Measurements from ENCODE around the gene OGT.

Gene OGT

GRCh38 chrX:71623714-71624113, 90.8 kb downstream of the OGT start:
- DNase-seq (ENCODE audit: low read depth in 1 of 2, low spot score in 1 of 2) = no peak
- no peak for TF ChIP-seq GABPA (IDR thresholded peaks at IDR 0.05; ENCODE audit: low read depth)
- TF ChIP-seq POLR2AphosphoS5 (IDR thresholded peaks at IDR 0.05; ENCODE audit: low read depth) = no peak
- H3K4me3 ChIP-seq (replicated peaks; ENCODE audit: insufficient read depth, low read length) = no peak overlapping the region
- no peak overlapping the region; the same call in 1 of the 2 replicates for H3K27ac ChIP-seq (replicated peaks)
- H3K27me3 ChIP-seq (ENCODE audit: insufficient read depth, poor library complexity, severe bottlenecking) = no peaks in the 10 kb centered on the region

GRCh38 chrX:71625471-71625870, 92.6 kb downstream of the OGT start:
- Histone ChIP-seq H3K27ac (replicated peaks) (no peak overlapping the region), H3K27me3 (ENCODE audit: insufficient read depth, poor library complexity, severe bottlenecking) (no peaks in the 10 kb centered on the region), H3K4me3 (replicated peaks; ENCODE audit: insufficient read depth, low read length) (no peak overlapping the region)
- TF ChIP-seq GABPA (IDR thresholded peaks at IDR 0.05; ENCODE audit: low read depth) = no peak
- TF ChIP-seq CTCF (IDR thresholded peaks at IDR 0.05; ENCODE audit: insufficient read depth, low read length) = no peak
- no peak for TF ChIP-seq SPI1 (IDR thresholded peaks at IDR 0.05; ENCODE audit: borderline replicate concordance, low read depth)
- TF ChIP-seq REST (IDR thresholded peaks at IDR 0.05; ENCODE audit: insufficient replicate concordance, low read depth) = no peak
- no peak for TF ChIP-seq POLR2AphosphoS5 (IDR thresholded peaks at IDR 0.05; ENCODE audit: low read depth)
- DNase-seq (ENCODE audit: low read depth in 1 of 2, low spot score in 1 of 2) = no peak

Measured in HL-60 (cell line).